ENCODE data around the gene LDLRAD4.

LDLRAD4 gene

DNA sequence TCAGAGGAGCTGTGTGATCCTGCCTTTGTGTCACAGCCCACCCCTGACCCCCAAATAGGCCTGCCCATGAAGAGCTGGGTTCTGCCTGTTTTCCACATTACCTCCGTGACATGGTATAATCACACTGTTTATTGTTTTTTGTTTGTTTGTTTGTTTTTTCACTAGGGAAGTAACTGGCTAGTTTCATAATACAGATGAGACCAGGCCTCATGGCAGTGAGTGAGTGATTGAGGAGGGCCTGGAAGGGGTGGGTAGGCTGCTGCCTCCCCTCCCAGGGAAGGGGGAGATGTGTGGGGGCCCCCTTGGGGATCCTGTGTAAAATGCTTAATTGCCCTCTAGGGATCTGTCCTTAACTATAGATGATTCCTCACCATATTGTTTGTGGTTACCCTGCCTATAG lies 190.5 kb downstream of the LDLRAD4 start:
- no peak for DNase-seq (ENCODE audit: low spot score)

DNA sequence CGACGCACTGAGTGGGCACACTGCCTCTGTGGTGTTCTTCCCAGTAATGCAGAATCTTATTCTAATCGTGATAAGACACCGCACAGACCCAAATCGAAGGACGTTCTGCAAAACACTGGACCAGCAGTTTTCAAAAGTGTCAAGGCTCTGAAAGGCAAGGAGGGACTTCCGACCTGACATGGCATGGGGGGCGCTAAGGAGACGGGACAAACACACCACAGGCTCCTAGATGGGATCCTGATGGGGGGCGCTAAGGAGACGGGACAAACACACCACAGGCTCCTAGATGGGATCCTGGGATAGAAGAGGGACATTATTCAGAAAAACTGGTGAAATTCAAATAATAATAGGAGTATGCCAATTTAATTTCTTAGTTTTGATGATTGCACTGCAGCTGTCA lies 191.4 kb downstream of the LDLRAD4 start:
- DNase-seq (ENCODE audit: low spot score) = no peak

- DNase-seq (ENCODE audit: low spot score) = no peak
These were observed 191.9 kb downstream of the LDLRAD4 start for GRCh38 chr18:13410471-13410870.

GRCh38 chr18:13412017-13412416 lies 193.5 kb downstream of the LDLRAD4 start:
- DNase-seq (ENCODE audit: low spot score) = no peak

DNA sequence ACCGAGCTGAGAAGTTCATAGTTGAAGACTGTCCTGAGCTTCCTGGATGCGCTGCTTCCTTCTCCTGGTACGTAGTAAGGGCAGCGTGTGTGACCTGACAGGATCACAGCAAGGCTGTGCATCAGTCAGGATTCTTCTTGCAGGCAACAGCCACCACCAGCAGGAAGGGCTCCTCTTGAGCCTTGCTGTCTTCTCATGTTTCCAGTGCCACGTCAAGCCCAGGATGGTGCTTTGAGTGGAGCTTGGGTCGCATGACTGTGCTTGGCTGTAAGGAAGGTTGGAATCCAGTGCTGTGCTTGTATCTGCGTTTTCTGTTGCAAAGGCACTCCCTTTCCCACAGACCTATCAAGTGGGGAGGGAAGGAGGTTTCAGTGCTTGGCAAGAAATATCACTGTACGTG lies 194.3 kb downstream of the LDLRAD4 start:
- no peak for DNase-seq (ENCODE audit: low spot score)

DNA sequence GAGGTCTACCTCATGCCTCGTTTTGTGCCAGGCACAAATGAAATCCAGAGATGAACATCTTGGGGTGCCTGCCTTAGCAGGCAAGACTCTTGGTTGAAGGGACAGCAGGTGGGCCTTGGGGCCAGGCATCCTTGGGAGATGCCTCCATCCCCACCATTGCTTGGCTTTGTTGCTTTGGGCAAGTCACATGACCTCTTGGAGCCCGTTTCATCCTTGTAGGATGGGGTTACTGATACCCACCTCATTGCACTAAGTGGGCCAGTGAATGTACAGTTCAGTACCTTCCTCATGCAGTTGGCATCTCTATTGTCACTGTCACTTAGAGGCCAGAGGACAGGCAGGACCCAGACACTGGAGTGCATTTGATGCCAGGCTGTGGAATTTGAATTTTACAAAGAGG lies 195.5 kb downstream of the LDLRAD4 start:
- no peak for DNase-seq (ENCODE audit: low spot score)

DNA sequence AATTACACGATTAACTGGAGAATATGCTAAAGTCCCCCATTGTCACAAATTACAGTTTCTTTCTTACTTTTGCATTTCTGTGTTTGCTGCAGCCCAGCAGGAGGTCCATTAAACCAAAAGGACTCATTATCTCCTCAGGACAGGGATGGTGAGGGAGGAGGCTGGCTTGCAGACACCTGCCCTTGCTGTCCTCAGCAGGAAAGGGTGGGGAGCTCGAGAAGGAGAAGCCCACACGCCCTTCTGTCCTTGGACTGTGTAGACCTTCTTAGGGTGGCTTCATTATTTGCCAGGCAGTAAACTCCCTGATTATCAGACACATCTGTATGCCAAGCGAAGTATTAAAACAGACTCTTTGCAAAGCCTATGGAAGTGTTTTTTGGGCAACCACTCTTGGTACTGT lies 196.0 kb downstream of the LDLRAD4 start:
- no peak for DNase-seq (ENCODE audit: low spot score)

DNA sequence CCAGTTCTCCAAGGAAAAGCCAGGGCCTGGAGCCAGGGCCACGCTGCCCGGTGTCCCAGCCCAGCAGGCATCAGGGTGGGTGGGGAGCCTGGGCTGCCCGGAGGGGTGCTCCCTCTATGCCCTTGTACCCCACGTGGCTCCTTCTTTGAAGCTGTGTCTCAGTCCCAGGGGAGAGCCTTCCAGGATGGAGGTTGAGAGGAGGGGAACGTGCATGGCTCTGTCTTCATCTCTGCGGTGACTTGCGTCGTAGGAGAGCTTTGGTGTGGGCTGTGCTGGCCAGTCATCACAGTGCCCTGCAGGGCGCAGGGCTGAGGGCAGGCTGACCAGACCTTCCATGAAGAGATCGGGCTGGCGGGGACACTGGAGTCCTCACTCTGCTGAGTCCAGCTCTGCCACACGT lies 197.2 kb downstream of the LDLRAD4 start:
- no peak for DNase-seq (ENCODE audit: low spot score)

DNA sequence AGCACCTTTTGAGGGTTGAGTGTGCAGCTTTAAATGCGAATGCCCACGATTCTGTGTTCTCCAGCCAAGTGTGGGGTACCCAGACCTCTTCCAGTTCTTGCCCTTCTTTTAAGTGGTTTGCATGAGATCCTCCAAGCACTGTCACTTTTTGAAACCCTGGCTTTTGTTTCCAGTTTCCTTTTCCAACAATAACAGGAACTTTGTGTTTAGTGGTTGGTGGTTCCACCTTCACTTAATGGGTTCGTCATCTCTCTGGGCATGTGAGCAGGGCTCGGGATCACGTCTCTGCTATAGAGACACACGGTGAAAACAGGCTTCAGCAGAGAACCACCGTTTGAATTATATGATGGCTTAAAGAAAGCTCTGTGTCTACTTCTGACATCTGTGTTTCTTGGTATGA lies 197.6 kb downstream of the LDLRAD4 start:
- no peak for DNase-seq (ENCODE audit: low spot score)

DNA sequence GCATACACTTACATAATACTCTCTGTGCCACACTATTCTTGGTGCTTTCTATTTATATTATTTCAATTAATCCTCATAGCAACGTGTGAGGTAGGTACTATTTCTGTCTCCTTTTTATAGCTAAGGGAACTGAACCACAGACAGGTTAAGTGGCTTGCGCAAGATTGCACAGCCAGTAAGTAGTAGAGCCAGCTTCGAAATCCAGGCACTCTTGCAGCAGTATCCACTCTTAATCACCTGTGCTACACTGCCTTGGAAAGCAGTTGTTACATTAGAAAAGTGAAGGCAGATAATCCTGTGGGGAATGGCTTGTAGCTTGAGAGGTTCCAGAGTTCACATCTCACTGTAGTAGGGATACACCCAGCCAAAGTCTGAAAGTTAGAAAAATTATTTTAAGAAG lies 198.3 kb downstream of the LDLRAD4 start:
- no peak for DNase-seq (ENCODE audit: low spot score)

- DNase-seq (ENCODE audit: low spot score) = no peak
These were observed 199.6 kb downstream of the LDLRAD4 start for GRCh38 chr18:13418013-13418710.

- DNase-seq (ENCODE audit: low spot score) = no peak
These were observed 202.6 kb downstream of the LDLRAD4 start for GRCh38 chr18:13420969-13421686.

- peak; percentile 18 for DNase-seq (ENCODE audit: low spot score)
These were observed 204.1 kb downstream of the LDLRAD4 start for GRCh38 chr18:13422541-13423147.

DNA sequence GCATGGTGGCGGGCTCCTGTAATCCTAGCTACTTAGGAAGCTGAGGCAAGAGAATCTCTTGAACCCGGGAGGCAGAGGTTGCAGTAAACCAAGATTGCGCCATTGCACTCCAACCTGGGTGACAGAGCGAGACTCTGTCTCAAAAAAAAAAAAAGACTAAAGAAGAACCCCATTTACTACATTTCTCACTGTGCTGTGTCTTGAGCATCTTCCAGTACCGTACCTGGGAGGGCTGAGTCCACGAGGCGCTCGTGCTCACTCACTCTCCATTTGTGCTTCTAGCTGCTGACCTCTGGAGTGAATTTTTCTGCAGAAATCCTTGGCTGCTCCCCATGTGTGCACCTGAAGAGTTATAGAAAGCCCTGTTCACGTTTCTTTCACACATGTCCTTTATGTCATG lies 204.8 kb downstream of the LDLRAD4 start:
- DNase-seq (ENCODE audit: low spot score) = no peak

DNA sequence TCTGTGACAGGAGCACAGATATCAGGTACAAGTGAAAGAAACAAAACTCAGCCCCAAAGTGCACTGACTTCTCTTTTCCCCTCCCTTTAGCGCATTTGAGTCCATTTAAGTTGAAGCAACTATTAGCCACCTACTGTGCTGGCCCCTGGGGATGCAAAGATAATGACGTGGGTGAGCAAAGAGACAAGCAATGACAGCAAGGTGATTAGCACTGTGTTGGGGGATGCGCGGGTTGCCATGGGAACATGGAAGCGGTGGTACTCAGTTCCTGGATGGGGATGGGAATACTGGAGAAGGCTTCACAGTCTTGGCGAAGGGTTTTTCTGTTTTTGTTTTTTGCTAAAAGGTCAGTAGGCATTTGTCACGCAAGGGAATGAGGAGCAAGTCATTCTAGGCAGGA lies 205.8 kb downstream of the LDLRAD4 start:
- no peak for DNase-seq (ENCODE audit: low spot score)

GRCh38 chr18:13425357-13426091 lies 207.0 kb downstream of the LDLRAD4 start:
- DNase-seq (ENCODE audit: low spot score) = no peak

- DNase-seq (ENCODE audit: low spot score) = peak; percentile 59
These were observed 208.8 kb downstream of the LDLRAD4 start for GRCh38 chr18:13427354-13427753.

GRCh38 chr18:13428319-13428718 lies 209.8 kb downstream of the LDLRAD4 start:
- DNase-seq (ENCODE audit: low spot score) = no peak

- DNase-seq (ENCODE audit: low spot score) = no peak
These were observed 210.5 kb downstream of the LDLRAD4 start for GRCh38 chr18:13429016-13429415.

DNA sequence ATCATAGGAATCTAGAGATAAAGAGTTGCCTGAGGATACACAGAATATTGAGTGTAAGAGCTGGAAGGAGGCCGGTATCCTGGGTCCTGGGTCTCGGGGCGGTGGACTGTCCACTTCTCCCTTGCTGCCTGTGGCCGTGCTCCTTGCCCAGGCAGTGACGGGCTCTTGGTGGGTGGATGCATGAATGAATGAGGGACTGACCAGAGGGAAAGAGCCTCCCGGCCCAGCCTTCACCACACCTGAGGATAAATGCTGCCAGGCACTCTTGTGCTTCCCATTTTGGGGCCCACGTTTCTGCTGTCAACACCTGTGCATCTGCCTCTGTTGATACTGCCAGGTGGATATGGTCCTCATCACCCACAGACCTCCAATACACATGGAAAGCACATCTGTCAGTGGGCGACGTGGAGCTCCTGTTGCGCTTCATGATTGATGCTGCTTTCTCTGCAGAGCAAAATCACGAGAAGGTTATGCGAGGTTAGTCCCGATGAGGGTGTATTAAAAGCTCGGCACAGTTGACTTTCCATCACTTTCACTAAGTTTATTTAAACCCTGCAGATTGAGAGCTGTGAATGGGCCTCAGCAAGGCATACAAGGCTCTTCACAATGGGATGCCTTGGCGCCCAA lies 211.4 kb downstream of the LDLRAD4 start:
- no peak for DNase-seq (ENCODE audit: low spot score)

GRCh38 chr18:13430663-13431062 lies 212.1 kb downstream of the LDLRAD4 start:
- no peak for DNase-seq (ENCODE audit: low spot score)

- DNase-seq (ENCODE audit: low spot score) = no peak
These were observed 213.3 kb downstream of the LDLRAD4 start for GRCh38 chr18:13431886-13432285.
